ENCODE measurements around the gene FADS1. TPM values are rescaled to one million over a fixed set of nuclear protein-coding genes. Genes with fewer than 3 reads are reported as not detected.

Gene FADS1
- total and polyA plus RNA-seq, 2 of the 8 experiments (the other 6 are each of a cell fraction or from before 2014, with no cell fraction given): 115 to 141 TPM

DNA sequence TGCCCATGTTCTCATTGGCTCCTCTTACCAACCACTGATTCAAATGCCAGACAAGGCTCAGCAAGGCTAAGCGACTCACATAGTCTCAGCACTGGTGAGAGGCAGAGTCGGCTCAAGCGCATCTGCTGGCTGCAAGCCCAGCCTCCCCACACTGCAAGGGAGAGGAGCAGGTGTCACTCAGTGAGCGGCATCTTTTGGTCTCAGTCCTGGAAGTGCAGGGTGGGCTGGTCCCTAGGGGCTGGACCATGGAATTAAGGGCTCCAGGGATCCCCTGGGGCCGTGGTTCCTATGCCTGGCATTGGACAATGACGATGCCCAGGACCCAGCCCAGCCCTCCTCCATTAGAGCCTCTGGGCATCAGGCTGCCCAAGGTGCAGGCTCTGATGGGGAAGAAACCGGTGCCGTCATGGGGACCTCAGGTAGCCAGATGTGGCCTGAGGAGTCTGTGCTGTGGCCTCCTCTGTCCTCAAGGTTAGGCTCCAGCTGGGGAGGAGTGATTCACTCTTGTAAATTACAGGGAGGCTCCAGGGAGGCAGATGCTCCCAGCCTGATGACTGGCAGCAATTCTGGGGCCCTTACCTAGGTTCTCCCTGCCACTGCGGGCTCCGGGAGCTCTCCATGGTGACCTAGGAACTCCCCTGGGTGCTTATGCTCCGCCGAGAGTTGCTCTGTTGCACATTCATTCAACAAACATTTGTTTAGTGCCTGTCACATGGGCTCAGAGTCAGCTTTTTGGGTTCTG lies 39.3 kb upstream of the FADS1 start:
- Histone ChIP-seq H3K56ac (replicated peaks; ENCODE audit: insufficient read length, low read depth, low read length) (no peak overlapping the region), H2AK5ac (ENCODE audit: low read depth, low read length) (no peak overlapping the region), H3K36me3 (ENCODE audit: control insufficient read depth in 2 of 4, insufficient read depth in 4 of 4, low read length in 3 of 4) (peaks cover 25 to 70% (median 62%) of the 10 kb centered on the region in 4 experiments; a peak in 7 of 8 replicates), H4K91ac (replicated peaks; ENCODE audit: insufficient read length, low read length) (no peak overlapping the region), H3K4me3 (ENCODE audit: extremely low read depth in 1 of 4, insufficient read depth in 2 of 4, low read depth in 3 of 4, low read length in 4 of 4) (no peak overlapping the region), H3K27me3 (replicated peaks in 1 of 4; ENCODE audit: control insufficient read depth in 3 of 4, extremely low read depth in 1 of 4, insufficient read depth in 3 of 4, low read length in 3 of 4) (no peaks in the 10 kb centered on the region), H3K9me3 (ENCODE audit: insufficient read depth in 2 of 2, low read depth in 1 of 2, low read length in 1 of 2) (no peaks in the 10 kb centered on the region), H2AFZ (ENCODE audit: low read length) (no peak overlapping the region), H2BK15ac (ENCODE audit: low read length) (no peak overlapping the region), H2BK12ac (ENCODE audit: low read depth, low read length) (no peak overlapping the region), H2BK20ac (ENCODE audit: low read length) (no peak overlapping the region), H4K5ac (ENCODE audit: insufficient read length, low read depth, low read length) (no peak overlapping the region), H4K20me1 (replicated peaks in 1 of 2; ENCODE audit: control insufficient read depth in 1 of 2, insufficient read depth in 2 of 2, low read length in 2 of 2) (peaks cover 12 to 35% of the 10 kb centered on the region in 2 experiments), H3K23me2 (ENCODE audit: low read depth, low read length) (no peaks in the 10 kb centered on the region), H3K4ac (replicated peaks; ENCODE audit: insufficient read length, low read depth, low read length) (no peak overlapping the region), H3K27ac (ENCODE audit: low read depth, low read length) (no peak overlapping the region), H3K79me2 (ENCODE audit: control insufficient read depth in 1 of 2, insufficient read depth in 2 of 2, low read length in 2 of 2) (no peaks in the 10 kb centered on the region), H2BK120ac (replicated peaks; ENCODE audit: low read depth, low read length) (no peak overlapping the region), H3K9ac (replicated peaks in 1 of 4; ENCODE audit: extremely low read depth in 1 of 4, low read depth in 3 of 4, low read length in 3 of 4) (no peak overlapping the region), H4K8ac (ENCODE audit: extremely low read depth, insufficient read depth, low read length) (peak overlapping the region; percentile 84), H3K18ac (ENCODE audit: extremely low read depth, low read length) (no peak overlapping the region), H3K79me1 (ENCODE audit: low read depth, low read length) (peaks cover 11% of the 10 kb centered on the region), H3K4me1 (replicated peaks in 1 of 4; ENCODE audit: control insufficient read depth in 3 of 4, insufficient read depth in 4 of 4, low read length in 3 of 4) (no peaks in the 10 kb centered on the region), H3K4me2 (ENCODE audit: insufficient read depth in 1 of 2, low read depth in 2 of 2, low read length in 2 of 2) (no peak overlapping the region), H3K23ac (ENCODE audit: insufficient read length) (no peak overlapping the region), H3K14ac (ENCODE audit: insufficient read length) (no peak overlapping the region), H2BK5ac (ENCODE audit: low read depth, low read length) (no peak overlapping the region)
- POLR2A ChIA-PET (ENCODE audit: partially characterized antibody): interaction anchor here (0.7 to 1.1 kb wide), 2 partner anchors 9 to 41 kb away, joined by 3 to 4 read pairs; no protein-coding TSS in a partner anchor
- WGBS, 2 experiments (ENCODE audit: extremely low coverage in 1 of 2, insufficient coverage in 1 of 2, insufficient read length in 1 of 2, insufficient replicate concordance in 2 of 2, low coverage in 1 of 2, low lambda C conversion rate in 2 of 2, missing lambda C conversion rate in 1 of 2): 90% methylated on average over 12 of the region's 12 CpGs; no CpG with 5 or more reads in 1 of the 2 experiments
- TF ChIP-seq POLR2AphosphoS5 (IDR thresholded peaks at IDR 0.05; ENCODE audit: low read depth, low read length): peak; percentile 45; the same call in 1 of the 2 replicates
- no peak for TF ChIP-seq RFX5 (IDR thresholded peaks at IDR 0.05; ENCODE audit: borderline replicate concordance, low read depth, low read length)
- CTCF ChIA-PET (ENCODE audit: partially characterized antibody): interaction anchor here (0.6 to 1.5 kb wide), 2 partner anchors 59 to 256 kb away, joined by 5 read pairs; no protein-coding TSS in a partner anchor
- FAIRE-seq (no peak), DNase-seq (ENCODE audit: low read depth in 1 of 2, low spot score in 2 of 2) (no peak)
